GM19351 (cell line): ENCODE measurements around the gene PCDH15.

Experiments used
- ATAC-seq: cut with Tn5 transposase; IDR thresholded peaks from one replicate; pipeline ENCODE4 v1.9.1; 2021; ENCODE audit warnings: mild to moderate bottlenecking, moderate library complexity; ENCODE audit not compliant: unreplicated experiment

The PCDH15 gene

DNA sequence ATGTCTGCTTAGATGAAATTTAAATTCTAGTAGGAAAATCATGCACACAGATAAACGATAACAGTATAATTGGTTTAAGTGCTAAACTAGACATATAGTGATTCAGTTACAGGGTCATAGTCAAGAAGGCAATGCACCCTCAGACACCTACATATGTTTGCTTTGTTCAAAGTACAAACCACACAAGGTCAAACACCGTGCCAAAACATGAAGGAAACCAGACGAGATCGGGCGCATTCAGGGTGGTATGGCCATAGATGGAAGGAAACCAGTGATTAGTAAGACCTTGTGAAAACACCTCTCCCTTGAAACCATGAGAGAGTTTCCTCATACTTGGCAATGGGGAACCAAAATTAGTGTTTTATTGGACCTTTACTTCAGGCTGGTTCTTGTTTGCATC is 906.9 kb downstream of the PCDH15 start:
- no peak for ATAC-seq

DNA sequence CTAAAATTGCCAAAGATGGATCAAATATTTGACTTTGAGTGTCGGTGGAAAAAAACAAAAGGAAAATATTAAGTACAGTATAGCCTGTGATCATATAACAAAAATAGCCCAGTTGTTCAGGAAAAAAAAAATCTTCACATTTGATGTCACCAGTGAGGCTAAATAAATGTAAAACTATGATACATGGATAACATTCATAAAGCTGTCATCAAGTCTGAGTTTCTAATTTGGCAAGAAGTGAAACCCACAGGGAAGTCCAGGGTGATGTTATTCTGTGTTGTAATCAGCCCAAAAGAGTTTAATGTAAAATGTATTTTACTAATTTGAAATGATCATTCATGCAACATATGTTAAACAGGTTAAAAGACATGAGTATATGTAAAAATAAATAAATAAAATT is 908.0 kb downstream of the PCDH15 start:
- ATAC-seq = no peak

DNA sequence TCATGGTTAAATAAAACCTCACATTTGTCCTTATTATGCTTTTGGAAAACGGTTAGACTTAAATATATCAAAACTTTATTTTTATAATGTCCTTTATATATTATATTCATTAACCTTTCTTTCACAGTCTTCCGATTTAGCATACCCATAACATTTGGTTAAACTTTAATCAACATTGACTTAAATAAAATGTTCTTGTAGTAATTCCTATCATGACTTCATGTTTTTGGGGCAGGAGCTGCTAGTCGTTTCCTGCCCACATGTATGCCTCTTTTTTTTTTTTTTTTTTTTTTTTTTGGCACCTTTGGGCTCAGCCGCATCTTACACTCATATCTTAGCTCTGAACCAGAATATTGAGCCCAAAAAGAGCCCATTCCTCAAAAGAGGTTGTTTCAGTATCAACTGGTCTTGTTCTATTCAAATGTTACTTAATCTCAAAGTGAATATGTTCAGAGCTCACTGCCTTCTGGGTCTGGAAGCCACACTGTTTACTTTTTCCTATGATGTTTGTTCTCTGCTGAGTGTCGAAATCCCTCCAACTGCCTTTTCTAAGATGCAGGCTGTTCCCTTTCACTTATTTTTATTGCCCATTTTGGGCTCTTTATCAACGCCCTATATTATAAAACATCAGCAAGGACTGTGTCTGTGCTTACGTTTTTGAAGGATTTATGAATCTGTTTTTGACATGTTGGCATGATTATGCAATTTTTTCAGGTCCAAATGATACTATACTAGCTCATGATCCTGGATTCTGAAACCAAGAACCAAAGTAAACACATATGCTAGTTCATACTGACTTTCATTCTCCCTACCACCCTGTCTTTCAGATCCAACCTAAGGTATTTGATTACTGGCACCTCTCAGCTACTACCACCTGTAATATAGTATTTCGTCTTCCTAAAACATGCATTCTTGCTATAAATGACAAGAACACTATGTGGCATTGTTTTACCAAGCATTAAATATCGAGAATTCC is 914.4 kb downstream of the PCDH15 start:
- ATAC-seq = no peak

DNA sequence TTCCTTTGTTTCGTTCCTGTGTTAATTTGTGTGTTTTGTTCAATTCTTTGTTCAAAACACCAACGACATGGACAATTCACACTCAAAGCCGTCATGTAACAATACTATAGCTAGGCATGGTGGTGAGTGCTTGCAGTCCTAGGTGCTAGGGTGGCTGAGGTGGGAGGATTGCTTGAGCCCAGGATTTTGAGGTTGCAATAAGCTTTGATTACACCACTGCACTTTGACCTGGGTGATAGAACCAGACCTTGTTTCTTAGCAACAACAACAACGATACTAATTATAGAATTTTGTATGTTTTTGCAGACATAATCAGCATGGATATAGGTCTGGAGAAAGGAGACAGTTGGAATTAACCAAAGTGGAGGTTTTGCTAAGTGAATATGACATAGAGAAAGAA is 936.2 kb downstream of the PCDH15 start:
- ATAC-seq = no peak

DNA sequence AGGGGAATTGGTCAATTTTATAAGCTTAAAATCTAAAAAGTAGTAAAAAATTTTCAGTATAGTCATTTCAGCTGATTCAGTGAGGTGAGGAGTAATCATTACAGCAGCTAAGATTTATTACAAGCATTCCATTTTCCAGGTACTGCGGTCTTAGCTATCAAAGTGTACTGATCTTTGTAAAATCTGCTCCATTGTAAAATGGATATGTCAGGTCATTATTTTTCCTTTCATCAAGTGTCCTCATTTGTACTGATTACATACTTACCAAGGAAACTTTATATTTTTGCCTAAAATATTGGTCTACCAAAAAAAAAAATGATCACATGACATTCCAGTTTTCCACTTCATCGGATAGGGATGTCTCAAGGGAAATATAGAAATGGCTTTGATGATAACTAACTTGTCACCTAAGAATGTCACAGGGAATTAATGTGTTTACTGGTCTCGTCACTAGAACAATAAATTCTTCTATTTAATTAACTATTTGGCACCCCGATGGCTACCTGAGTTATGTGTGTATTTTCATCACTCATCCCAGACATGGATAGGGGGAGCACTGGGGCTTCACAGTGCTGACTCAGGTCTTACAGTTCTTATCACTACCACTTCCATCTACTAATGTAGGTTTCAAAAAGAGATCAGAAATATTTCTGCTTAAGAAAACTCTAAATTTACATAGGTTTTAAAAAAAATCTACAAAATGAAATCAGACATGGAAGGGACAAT is 948.4 kb downstream of the PCDH15 start:
- no peak for ATAC-seq

DNA sequence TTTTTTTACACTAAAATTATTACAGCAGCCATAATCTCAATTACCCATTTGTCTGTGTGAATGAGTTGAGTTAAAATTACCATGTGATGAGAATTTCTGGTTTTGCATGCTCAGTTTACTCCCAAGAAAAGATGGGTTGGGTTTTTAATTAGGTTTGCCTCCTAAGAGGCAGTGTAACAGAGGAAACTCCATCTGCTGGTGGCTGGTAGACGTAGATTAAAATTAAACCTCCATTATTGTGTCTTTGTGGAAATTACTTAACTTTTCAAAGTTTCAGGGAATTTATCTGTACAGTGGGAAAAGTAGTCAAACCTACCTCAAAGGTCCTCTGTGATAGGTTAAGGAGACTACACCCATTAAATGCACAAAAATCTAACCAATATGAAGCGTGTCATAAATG is 954.2 kb downstream of the PCDH15 start:
- ATAC-seq = no peak

DNA sequence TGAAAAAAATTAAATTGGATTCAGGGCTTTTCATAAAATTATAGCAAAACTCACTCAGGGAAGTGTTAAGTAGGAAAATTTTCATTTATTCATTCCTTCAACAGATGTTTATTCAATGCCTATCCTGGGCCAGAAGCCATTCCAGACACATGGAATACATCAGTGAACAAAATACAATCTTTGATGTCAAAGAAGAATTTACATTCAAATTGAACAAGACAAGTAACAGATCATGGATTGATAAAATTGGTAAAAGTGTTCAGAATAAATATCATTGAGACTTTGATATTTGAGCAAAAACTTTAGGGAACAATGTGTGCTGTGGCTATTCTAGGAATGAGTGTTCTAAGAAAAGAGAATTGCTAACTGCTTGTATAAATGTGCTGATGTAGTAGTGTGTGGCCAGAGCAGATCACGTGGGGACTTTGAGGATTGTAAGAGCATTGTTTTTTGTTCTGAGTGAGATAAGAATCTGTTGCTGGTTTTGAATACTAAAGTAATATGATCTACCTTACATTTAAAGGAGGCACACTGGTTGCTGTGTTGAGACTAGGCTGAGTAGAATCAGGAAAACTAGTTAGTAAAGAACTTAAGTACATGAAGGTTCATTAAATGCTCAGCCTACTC is 957.2 kb downstream of the PCDH15 start:
- ATAC-seq = no peak

DNA sequence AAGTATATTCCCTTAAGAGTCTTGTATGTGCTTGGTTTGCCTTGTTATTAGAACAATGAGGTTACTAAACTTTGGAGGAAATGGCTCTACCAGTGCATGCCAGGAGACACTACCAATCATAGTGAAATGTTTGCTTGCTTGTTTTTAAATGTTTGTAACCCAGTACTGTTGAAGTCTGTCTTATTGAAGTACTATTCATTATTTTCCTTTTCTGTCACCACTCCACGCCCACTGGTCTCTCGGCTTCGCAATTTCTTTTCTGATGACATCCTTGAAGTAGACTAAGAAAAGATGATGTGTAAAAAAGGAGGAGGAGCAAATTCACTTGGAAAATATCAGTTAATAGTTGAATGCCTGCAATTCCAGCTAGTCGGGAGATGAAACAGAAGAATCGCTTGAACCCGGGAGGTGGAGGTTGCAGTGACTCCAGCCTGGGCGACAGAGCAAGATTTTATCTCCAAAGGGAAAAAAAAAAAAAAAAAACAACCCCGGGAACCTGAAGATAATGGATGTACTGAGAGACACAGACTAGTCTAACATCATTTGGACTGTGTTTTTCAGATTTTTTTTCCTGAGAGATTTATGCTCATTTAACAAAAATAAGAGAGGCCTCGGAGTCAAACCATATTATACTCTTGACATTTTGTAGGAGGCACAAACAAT is 959.4 kb downstream of the PCDH15 start:
- no peak for ATAC-seq

DNA sequence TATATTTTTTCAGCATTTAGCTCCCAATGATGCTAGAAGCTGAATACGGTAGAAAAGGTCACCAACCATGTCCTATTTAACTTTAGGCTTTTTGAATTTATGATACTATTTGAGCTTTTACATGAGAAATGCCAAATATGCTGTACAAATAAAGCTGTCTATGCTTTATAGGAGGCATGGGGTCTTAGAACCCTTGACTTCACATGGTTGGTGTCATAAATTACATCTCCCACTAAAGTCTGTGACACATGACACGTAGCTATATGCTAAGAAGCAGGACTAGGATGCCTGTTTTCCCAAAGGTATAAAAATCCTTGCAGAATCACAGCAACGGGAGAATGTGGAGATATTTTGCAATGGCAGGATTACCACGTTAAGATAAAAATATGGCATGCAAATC is 960.4 kb downstream of the PCDH15 start:
- ATAC-seq = no peak

DNA sequence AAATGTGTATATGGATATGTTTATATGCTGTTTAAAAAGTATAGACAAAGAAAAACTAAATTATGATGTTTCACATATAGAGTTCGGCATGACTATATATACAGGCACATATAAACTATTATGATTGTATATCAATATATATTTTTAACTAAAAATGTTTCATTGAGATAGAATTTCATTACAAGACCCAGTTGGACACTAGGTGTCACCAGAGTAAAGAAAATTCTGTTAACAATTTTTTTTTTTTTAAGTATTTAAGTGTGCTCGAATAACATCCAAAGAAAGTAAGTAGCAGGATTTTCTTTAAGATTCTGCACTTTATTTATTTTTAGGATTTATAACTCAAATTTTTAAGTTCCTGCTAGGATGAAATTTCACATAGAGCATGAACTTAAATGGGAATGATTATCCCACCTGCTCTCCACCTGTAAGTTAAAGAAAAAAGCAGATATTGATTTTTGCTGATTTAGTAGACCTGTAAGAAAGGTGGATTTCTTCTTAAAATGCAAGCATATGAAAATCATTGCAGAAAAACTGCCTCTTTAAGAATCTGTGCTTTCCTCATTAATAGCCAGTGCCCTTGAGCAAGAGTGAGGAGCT is 961.5 kb downstream of the PCDH15 start:
- no peak for ATAC-seq

DNA sequence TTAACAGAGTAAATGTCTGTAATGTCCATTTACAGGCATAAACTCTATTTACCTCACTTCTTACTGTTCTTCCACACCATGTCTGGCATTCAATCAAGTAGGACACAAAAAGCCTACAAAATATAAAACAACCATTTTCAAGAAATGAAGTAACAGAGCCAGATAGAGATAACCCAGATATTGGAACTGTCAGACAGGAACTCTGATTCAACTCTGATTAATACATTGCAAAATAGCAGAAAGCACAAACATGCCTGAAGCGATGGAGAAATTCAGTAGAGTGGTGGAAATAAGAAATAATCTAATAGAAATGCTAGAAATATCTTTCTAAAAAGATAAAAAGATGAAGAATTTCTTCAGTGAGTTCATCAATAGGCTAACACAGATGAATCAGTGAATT is 964.4 kb downstream of the PCDH15 start:
- ATAC-seq = no peak

DNA sequence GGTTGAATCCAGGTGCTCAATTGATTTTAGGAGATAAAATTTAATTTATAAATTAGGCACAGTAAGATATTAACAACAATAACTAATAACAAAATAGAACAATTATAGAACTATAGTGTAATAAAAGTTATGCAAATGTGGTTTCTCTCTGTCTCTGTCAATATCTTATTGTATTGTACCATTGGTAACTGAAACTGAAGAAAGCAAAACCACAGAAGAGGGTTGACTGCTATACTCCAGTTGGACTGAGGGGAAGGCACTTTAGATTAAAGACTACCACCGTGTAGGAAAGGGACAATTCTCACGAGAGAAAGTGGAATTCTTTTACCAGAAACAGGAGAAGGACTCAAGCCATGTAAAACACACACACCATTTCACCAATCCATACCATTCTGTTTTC is 967.1 kb downstream of the PCDH15 start:
- no peak for ATAC-seq

DNA sequence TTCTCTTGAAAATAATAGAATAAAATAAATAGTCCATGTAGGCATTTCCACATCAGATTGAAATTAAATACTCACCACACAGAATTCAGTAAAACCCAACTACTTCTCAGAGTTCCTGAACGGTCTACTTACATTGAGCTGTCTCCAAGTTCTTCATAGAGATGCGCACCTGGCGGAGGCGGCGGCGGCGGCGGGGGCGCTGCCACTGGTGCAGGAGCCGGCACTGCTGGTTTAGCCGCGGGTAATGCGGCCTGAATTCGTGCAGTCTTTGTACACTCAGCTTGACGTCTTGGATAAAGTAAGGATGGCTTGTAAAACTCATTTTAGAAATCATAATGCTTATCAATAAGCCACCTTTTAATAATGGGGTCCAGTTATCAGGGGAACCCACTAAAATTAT is 973.8 kb downstream of the PCDH15 start:
- ATAC-seq = no peak

DNA sequence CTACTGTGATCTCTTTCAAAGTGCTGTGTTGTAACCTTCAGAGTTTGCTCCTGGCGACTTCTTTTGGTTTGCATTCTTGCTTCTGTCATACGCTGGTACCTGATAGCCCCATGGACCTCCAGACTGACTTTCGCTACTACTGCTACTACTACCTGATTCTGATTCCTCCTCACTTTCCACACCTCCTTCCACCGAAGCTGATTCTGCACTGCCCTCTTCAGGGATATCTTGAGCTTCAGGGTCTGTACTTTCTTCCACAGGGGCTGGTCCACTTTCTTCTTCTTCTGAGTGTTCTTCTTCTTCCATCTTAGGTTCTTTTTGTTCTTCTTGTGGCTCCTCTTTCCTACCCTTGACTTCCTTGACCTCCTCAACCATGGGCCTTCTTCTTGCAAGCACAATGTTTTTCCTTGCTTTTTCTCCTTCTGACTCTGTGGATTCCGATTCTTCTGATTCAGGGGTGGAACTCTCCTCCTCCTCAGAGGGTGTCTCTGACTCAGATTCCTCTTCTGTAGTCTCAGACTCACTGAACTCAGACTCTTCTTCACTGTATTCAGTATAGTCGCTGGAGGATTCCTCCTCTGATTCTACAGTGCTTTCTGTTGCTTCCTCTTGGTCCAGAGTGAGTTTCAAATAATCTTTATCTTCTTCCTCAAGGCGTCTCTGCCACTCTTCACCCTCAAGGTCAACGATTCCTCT is 992.2 kb downstream of the PCDH15 start:
- ATAC-seq = no peak

DNA sequence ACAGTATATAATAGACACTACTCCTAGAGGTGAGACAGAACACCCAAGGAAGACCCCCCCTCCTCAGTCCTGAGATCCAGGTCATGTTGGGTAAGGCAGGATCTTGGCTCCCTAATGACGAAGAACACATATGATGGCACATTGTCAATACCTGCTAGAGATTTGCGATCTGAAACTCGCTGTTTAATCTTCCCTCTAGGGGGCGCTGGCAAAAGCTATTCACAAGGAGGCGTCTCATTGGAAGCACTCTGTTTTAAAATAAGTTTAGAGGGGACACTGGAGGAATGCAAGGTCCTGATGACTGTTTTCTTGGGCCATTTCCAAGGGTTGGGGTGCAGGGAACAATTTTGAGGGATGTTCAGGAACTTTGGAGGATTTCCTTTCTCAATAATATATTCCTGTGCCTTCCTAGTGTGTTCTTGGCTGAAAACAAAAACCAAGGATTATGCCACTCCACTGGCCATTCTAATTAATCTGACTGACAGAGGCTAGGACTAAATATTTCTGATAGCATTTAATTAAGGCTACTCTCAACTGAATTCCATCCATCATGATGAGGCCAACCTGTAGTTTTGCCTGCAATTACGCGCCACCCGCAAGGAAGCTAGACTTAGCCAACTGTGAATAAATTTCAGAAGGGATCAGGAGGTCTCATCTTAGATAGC is 1014.7 kb downstream of the PCDH15 start:
- ATAC-seq = no peak

DNA sequence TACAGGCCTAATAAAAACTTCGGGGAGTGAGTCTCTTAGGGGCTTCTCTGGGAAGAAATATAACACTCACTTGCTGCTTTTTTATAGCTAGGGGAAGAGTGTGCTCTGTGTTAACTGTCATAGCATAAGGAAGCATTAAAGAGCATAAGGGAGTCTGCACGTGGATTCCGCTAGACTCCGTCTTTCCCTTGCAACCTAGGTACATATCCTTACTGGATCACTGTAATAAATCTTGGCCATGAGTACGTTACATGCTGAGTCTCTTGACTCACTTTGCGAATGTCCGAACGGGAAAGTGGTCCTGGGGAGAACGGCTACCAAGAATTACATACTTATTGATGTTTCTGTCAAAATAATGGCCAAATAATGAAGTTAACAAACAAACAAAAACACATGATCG is 1029.3 kb downstream of the PCDH15 start:
- no peak for ATAC-seq

DNA sequence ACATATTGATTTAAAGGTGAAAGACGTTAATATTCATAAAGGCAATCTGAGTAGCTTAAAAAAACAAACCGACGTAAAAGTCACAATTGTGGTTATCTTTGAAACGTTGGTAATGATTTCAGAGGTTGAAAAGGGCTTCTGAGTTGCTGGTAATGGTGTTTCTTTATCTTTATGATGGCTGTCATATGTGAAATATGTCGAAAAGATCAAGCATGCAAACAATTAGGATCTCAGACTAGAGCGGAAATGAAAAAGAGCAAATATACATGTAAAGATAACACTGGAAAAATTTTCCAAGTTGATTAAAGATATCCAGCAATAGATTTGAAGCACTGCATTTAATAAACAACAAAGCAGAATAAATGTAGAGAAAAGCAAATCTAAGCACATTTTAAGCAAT is 1030.1 kb downstream of the PCDH15 start:
- ATAC-seq = no peak

DNA sequence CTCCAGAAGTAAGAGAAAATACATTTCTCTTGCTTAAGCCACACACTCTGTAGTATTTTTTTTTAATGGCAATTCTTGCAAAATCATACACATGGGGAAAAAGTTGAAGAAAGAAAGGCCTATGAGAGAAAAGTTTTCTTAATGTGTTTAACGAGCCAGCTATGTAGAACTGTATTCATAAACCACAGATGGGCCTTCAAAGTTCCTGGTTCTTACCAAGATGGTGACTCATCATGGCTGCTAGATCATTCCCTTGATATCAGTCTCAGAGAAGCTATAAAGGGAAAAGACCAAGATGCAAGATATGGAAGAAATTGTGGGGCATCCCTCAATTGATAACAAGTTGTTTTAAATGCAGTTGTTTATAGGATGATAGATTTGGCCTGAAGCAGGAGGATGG is 1035.7 kb downstream of the PCDH15 start:
- no peak for ATAC-seq

DNA sequence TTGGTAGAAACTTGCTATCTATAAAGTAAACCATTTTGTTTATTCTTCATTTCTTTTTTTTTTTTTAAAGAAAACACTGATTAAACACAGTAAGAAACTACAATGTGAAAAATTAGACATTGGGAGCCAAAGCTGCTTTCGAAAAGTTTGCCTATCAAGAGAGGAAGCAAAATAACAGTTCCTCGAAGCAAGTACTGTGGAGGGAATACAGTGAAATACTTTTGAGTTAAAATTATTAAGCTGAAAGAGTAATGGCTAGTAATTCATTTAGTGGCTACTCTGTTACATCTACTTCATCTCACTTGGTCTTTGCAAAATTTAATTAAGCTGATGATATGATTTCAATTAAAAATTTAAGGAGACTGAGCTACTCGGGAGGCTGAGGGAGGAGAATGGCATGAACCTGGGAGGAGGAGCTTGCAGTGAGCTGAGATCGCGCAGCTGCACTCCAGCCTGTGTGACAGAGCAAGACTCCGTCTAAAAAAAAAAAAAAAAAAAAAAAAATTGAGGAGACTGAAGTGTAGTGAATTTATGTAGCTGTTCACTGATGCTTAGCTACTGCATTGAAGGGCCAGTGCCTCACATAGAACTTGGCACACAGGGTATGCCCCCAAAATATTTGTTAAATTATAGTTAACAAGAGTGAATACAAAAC is 1046.3 kb downstream of the PCDH15 start:
- ATAC-seq = no peak
